Fibroblast of villous mesenchyme (primary cell): ENCODE results near the gene GORASP1. TPM values are rescaled to one million over a fixed set of nuclear protein-coding genes. Genes with fewer than 3 reads are reported as not detected.
A peak's percentile ranks its signal among the peaks of the same experiment; 100 is the strongest.

Experiments used
- DNase-seq: peaks from one replicate; pipeline ENCODE4 v3.0.0-alpha.2; 2010; ENCODE audit warnings: low read depth
- H3K4me3 ChIP-seq: 2 replicates; pipeline ENCODE4 v1.5.1; 2011; ENCODE audit warnings: low read depth, mild to moderate bottlenecking, low read length
- total RNA-seq: library from RNA; depleted of rRNA; stranded (reverse); fragments of >200 nt; gene quantifications from 2 replicates; pipeline ENCODE4 v1.2.3, GENCODE V29; 2012
- TF ChIP-seq, protein P1 (sequence below): IDR thresholded peaks from 2 replicates; pipeline ENCODE4 v1.5.1; 2012; ENCODE audit warnings: low read depth, mild to moderate bottlenecking, low read length; ENCODE audit not compliant: insufficient read depth

The GORASP1 gene
- total RNA-seq, 1 donor: 44.9 TPM

DNA sequence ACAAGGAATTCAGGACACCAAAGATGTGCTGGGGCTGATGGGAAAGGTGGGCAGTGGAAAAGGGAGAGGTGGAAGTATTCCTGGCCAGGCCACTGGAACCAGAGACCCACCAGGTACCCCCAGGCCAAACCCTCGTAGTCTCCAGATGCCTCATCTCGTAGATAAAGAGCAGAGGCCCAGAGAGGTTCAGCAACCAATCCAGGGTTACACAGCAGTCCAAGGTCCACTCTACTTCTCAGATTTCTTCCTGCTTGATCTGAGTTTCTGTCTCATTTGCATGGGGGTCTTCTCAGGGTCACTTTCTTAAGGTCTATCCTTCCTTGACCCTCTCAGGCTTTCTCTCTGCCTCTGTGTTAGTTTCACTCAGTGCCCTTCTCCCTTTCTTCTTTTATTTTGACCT lies 5.1 kb upstream of the GORASP1 start:
- TF ChIP-seq, protein P1, sequence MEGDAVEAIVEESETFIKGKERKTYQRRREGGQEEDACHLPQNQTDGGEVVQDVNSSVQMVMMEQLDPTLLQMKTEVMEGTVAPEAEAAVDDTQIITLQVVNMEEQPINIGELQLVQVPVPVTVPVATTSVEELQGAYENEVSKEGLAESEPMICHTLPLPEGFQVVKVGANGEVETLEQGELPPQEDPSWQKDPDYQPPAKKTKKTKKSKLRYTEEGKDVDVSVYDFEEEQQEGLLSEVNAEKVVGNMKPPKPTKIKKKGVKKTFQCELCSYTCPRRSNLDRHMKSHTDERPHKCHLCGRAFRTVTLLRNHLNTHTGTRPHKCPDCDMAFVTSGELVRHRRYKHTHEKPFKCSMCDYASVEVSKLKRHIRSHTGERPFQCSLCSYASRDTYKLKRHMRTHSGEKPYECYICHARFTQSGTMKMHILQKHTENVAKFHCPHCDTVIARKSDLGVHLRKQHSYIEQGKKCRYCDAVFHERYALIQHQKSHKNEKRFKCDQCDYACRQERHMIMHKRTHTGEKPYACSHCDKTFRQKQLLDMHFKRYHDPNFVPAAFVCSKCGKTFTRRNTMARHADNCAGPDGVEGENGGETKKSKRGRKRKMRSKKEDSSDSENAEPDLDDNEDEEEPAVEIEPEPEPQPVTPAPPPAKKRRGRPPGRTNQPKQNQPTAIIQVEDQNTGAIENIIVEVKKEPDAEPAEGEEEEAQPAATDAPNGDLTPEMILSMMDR: no peak
- no peak for DNase-seq
- H3K4me3 ChIP-seq: no peak overlapping the region

DNA sequence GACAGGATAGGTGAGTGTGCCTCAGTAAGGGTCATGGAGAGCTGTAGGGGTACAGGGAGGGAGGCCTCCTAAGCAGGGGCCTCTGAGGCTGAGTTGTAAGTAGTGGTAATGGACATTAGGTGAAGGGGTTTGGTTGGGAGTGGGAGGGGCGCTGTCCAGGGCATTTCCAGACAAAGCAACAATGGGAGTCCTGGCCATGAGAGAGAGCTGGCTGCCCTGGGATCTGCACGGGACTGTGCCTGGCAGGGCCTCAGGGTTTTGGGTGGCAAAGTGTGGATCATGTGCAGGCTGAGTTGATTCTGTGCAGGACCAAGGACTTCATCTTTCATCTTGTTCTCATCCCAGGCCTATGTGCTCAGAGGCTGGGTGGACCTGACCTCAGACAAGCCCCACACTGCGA lies 4.7 kb upstream of the GORASP1 start:
- no peak overlapping the region for H3K4me3 ChIP-seq
- DNase-seq: no peak
- TF ChIP-seq, protein P1: no peak

- DNase-seq: no peak
- H3K4me3 ChIP-seq: no peak overlapping the region
- TF ChIP-seq, protein P1: no peak
These were observed 2.7 kb upstream of the GORASP1 start for GRCh38 chr3:39110041-39110639.

- TF ChIP-seq, protein P1: no peak
- H3K4me3 ChIP-seq: no peak overlapping the region
- DNase-seq: no peak
These were observed 1.7 kb upstream of the GORASP1 start for GRCh38 chr3:39109086-39109485.

DNA sequence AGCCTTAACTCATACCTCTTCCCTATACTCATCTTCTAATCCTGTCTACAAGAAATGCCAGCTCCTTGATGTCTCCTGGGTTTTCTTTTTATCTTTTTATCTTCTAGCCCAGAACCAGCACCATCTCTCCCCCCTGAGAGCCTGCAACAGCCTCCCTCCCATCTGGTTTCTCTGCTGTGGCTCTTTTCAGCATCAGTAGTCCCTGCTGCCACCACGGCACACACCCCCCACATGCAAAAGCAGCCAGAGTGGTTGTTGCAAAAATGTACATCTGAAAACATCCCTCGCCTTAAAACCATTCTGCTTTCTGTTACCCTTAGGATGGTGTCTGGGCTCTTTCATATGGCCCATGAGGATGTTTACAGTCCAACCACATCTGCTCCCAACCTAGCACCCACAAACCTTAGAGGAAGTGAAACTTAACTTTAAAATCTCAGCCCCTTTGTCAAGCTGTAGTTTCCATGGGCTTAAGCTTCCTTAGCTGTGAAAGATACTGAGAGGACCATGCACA lies 828 bp upstream of the GORASP1 start:
- TF ChIP-seq, protein P1: no peak
- H3K4me3 ChIP-seq: peak overlapping the region; percentile 96
- no peak for DNase-seq

DNA sequence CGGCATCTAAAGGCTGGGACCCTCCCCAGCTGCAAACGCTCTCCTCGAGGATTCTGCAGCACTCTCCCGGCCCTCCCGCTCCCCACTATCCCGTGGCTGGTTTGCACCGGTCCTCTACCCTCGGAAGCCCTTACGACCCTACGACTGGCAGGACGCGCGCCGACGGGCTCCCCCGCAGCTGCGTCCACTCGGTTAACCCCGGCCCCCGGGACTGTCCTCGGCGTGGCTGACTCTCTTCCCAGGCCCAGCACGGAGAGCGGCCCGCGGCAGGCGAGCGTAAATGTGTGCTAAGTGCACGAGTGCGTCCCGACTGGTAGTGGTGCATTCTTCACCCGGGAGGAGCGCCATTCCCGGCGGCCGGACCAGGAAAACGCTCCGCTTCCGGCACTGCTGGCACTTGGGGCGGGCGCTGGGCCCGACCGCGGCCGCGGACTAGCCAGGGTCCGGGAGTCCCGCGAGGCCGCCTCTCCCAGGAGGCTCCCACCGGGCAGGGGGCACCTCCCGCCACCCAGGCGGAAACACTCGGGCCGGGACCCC lies 508 bp downstream of the GORASP1 start:
- TF ChIP-seq, protein P1: no peak
- peak; percentile 67 for DNase-seq

More for the DNA sequence above, 508 bp downstream of the GORASP1 start:
- peak overlapping the region; percentile 96 for H3K4me3 ChIP-seq
